ENCODE data around the gene GIGYF1. TPM values are rescaled to one million over a fixed set of nuclear protein-coding genes. Genes with fewer than 3 reads are reported as not detected.

GIGYF1 gene
- polyA plus RNA-seq, 1 donor (not counting 4 experiments of a cell fraction or from before 2014, with no cell fraction given): 4.0 TPM

- dilution Hi-C loops (cut with MboI; ENCODE audit: extremely low pct_ligation_motif_present, low sequenced_read_pairs): no loop called here
- Histone ChIP-seq H3K9ac (ENCODE audit: control insufficient read depth, extremely low read depth, insufficient read depth, low read length) (peak overlapping the region; percentile 15), H3K79me2 (ENCODE audit: control insufficient read depth, insufficient read depth, low read length) (no peaks in the 10 kb centered on the region), H2AFZ (ENCODE audit: control insufficient read depth, low read length) (peak overlapping the region; percentile 84), H3K9me3 (ENCODE audit: control insufficient read depth, low read depth, low read length) (no peaks in the 10 kb centered on the region), H3K27me3 (ENCODE audit: control insufficient read depth, extremely low read depth, insufficient read depth, low read length) (peaks cover 10% of the 10 kb centered on the region), H3K4me1 (ENCODE audit: control insufficient read depth, extremely low read depth, insufficient read depth, low read length) (peaks cover 5% of the 10 kb centered on the region), H4K20me1 (ENCODE audit: control insufficient read depth, extremely low read depth, insufficient read depth, low read length) (no peaks in the 10 kb centered on the region), H3K4me3 (ENCODE audit: control insufficient read depth in 2 of 3, extremely low read depth in 1 of 3, insufficient read depth in 2 of 3, low read depth in 1 of 3, low read length in 3 of 3) (peak overlapping the region; percentile 36 to 51 (median 49)), H3K27ac (ENCODE audit: control insufficient read depth, insufficient read depth, low read length) (no peak overlapping the region), H3K36me3 (ENCODE audit: control insufficient read depth in 2 of 2, extremely low read depth in 1 of 2, insufficient read depth in 2 of 2, low read length in 2 of 2) (no peaks in the 10 kb centered on the region), H3K9me1 (ENCODE audit: control insufficient read depth, extremely low read depth, insufficient read depth, low read length) (no peaks in the 10 kb centered on the region), H3K4me2 (ENCODE audit: control insufficient read depth, extremely low read depth, insufficient read depth, low read depth, low read length) (peak overlapping the region; percentile 76)
- no peak for DNase-seq (ENCODE audit: low read depth, low spot score)
- no peak for FAIRE-seq
- no peak for TF ChIP-seq EZH2 (IDR thresholded peaks at IDR 0.05; ENCODE audit: low read length)
- peak; percentile 29 to 59 (median 59) for TF ChIP-seq CTCF (optimal IDR thresholded peaks at IDR 0.05 in 1 of 3, IDR thresholded peaks at IDR 0.05 in 1 of 3, conservative IDR thresholded peaks at IDR 0.05 in 1 of 3; ENCODE audit: extremely low read depth in 1 of 3, insufficient read depth in 2 of 3, low read length in 3 of 3)
These were observed 60.9 kb downstream of the GIGYF1 start for GRCh38 chr7:100632951-100633717.

- no peaks in the 10 kb centered on the region for H3K9me3 ChIP-seq (ENCODE audit: control insufficient read depth, low read depth, low read length)
- dilution Hi-C loops (cut with MboI; ENCODE audit: extremely low pct_ligation_motif_present, low sequenced_read_pairs): no loop called here
- no peak for FAIRE-seq
These were observed 64.0 kb downstream of the GIGYF1 start for GRCh38 chr7:100630066-100630465.

More at GRCh38 chr7:100630066-100630465, 64.0 kb downstream of the GIGYF1 start:
- Histone ChIP-seq H3K4me3 (ENCODE audit: control insufficient read depth in 2 of 3, extremely low read depth in 1 of 3, insufficient read depth in 2 of 3, low read depth in 1 of 3, low read length in 3 of 3) (no peak overlapping the region), H4K20me1 (ENCODE audit: control insufficient read depth, extremely low read depth, insufficient read depth, low read length) (no peaks in the 10 kb centered on the region), H3K79me2 (ENCODE audit: control insufficient read depth, insufficient read depth, low read length) (no peaks in the 10 kb centered on the region), H3K9ac (ENCODE audit: control insufficient read depth, extremely low read depth, insufficient read depth, low read length) (no peak overlapping the region), H2AFZ (ENCODE audit: control insufficient read depth, low read length) (no peak overlapping the region), H3K36me3 (ENCODE audit: control insufficient read depth in 2 of 2, extremely low read depth in 1 of 2, insufficient read depth in 2 of 2, low read length in 2 of 2) (no peaks in the 10 kb centered on the region), H3K4me2 (ENCODE audit: control insufficient read depth, extremely low read depth, insufficient read depth, low read depth, low read length) (no peak overlapping the region), H3K9me1 (ENCODE audit: control insufficient read depth, extremely low read depth, insufficient read depth, low read length) (no peaks in the 10 kb centered on the region), H3K27me3 (ENCODE audit: control insufficient read depth, extremely low read depth, insufficient read depth, low read length) (peaks cover 10% of the 10 kb centered on the region), H3K4me1 (ENCODE audit: control insufficient read depth, extremely low read depth, insufficient read depth, low read length) (peaks cover 12% of the 10 kb centered on the region), H3K27ac (ENCODE audit: control insufficient read depth, insufficient read depth, low read length) (no peak overlapping the region)
- TF ChIP-seq EZH2 (IDR thresholded peaks at IDR 0.05; ENCODE audit: low read length) (no peak), CTCF (optimal IDR thresholded peaks at IDR 0.05 in 1 of 3, IDR thresholded peaks at IDR 0.05 in 1 of 3, conservative IDR thresholded peaks at IDR 0.05 in 1 of 3; ENCODE audit: extremely low read depth in 1 of 3, insufficient read depth in 2 of 3, low read length in 3 of 3) (no peak)
- DNase-seq (ENCODE audit: low read depth, low spot score): no peak

Other genes starting within 250 kb of the GIGYF1 start
- gene SPACDR, start 230.0 kb downstream of the GIGYF1 start, polyA plus RNA-seq: 0.24 to 0.54 TPM (median 0.37 TPM) in 3 replicates
- 8.4 to 16.6 TPM (median 9.1 TPM) in 3 replicates for gene TSC22D4, start 215.0 kb downstream of the GIGYF1 start, polyA plus RNA-seq
- 0.16 to 0.48 TPM (median 0.16 TPM) in 3 replicates for gene NYAP1, start 210.3 kb downstream of the GIGYF1 start, polyA plus RNA-seq
- gene AGFG2, start 155.0 kb downstream of the GIGYF1 start, polyA plus RNA-seq: 3.1 to 4.1 TPM (median 3.4 TPM) in 3 replicates
- 0.16 to 0.21 TPM in 2 of 3 replicates, not detected in the other for gene SAP25, start 120.3 kb downstream of the GIGYF1 start, polyA plus RNA-seq
- gene LRCH4, start 108.1 kb downstream of the GIGYF1 start, polyA plus RNA-seq: 4.9 to 8.1 TPM (median 7.3 TPM) in 3 replicates
- 0.19 to 0.34 TPM (median 0.22 TPM) in 3 replicates for gene FBXO24, start 107.9 kb downstream of the GIGYF1 start, polyA plus RNA-seq
- 0.63 to 1.3 TPM (median 0.80 TPM) in 3 replicates for gene PCOLCE, start 91.9 kb downstream of the GIGYF1 start, polyA plus RNA-seq
- gene MOSPD3, start 81.7 kb downstream of the GIGYF1 start, polyA plus RNA-seq: 4.1 to 17.0 TPM (median 5.5 TPM) in 3 replicates
- gene TFR2, start 52.7 kb downstream of the GIGYF1 start, polyA plus RNA-seq: 0.07 to 0.21 TPM (median 0.12 TPM) in 3 replicates
- gene ACTL6B, start 37.8 kb downstream of the GIGYF1 start, polyA plus RNA-seq: not detected in 3 replicates
- gene GNB2, start 20.5 kb downstream of the GIGYF1 start, polyA plus RNA-seq: 87.2 to 216 TPM (median 126 TPM) in 3 replicates
- 37.8 to 50.3 TPM (median 44.6 TPM) in 3 replicates for gene POP7, start 11.9 kb upstream of the GIGYF1 start, polyA plus RNA-seq
- 0.35 to 0.86 TPM (median 0.41 TPM) in 3 replicates for gene EPO, start 26.2 kb upstream of the GIGYF1 start, polyA plus RNA-seq
- 0.09 to 0.36 TPM (median 0.14 TPM) in 3 replicates for gene ZAN, start 39.3 kb upstream of the GIGYF1 start, polyA plus RNA-seq
- gene EPHB4, start 133.3 kb upstream of the GIGYF1 start, polyA plus RNA-seq: 61.4 to 74.5 TPM (median 71.4 TPM) in 3 replicates
- 14.5 to 24.9 TPM (median 19.8 TPM) in 3 replicates for gene SLC12A9, start 158.5 kb upstream of the GIGYF1 start, polyA plus RNA-seq
- gene TRIP6, start 173.1 kb upstream of the GIGYF1 start, polyA plus RNA-seq: 83.8 to 106 TPM (median 93.7 TPM) in 3 replicates
- gene SRRT, start 180.9 kb upstream of the GIGYF1 start, polyA plus RNA-seq: 23.1 to 54.5 TPM (median 42.2 TPM) in 3 replicates
- gene UFSP1, start 195.5 kb upstream of the GIGYF1 start, polyA plus RNA-seq: 1.0 to 1.4 TPM (median 1.2 TPM) in 3 replicates
- gene ACHE, start 201.6 kb upstream of the GIGYF1 start, polyA plus RNA-seq: 0.07 to 0.30 TPM (median 0.20 TPM) in 3 replicates